ENCODE results near the gene HACL1.

Gene HACL1

GRCh38 chr3:15514663-15515340 is 86.6 kb downstream of the HACL1 start:
- H3K4me1 ChIP-seq (ENCODE audit: control insufficient read depth in 2 of 2, insufficient read depth in 2 of 2, low read length in 2 of 2), result no peaks in the 10 kb centered on the region
- H3K9ac ChIP-seq (ENCODE audit: low read depth in 1 of 2, low read length in 2 of 2), result no peak overlapping the region
- no peak overlapping the region for H3K27ac ChIP-seq (ENCODE audit: low read depth in 2 of 2, low read length in 2 of 2)
- H3K27me3 ChIP-seq (ENCODE audit: control insufficient read depth in 2 of 2, insufficient read depth in 2 of 2, low read length in 2 of 2), result no peaks in the 10 kb centered on the region
- H3K4me3 ChIP-seq (ENCODE audit: low read length in 2 of 2), result no peak overlapping the region
- H3K9me3 ChIP-seq (ENCODE audit: control insufficient read depth in 2 of 2, low read length in 2 of 2), result no peaks in the 10 kb centered on the region
- no peaks in the 10 kb centered on the region for H3K36me3 ChIP-seq (ENCODE audit: control insufficient read depth in 2 of 2, insufficient read depth in 2 of 2, low read length in 2 of 2)

GRCh38 chr3:15513810-15514662 is 87.3 kb downstream of the HACL1 start:
- no peaks in the 10 kb centered on the region for H3K4me1 ChIP-seq (ENCODE audit: control insufficient read depth in 2 of 2, insufficient read depth in 2 of 2, low read length in 2 of 2)
- no peak overlapping the region for H3K27ac ChIP-seq (ENCODE audit: low read depth in 2 of 2, low read length in 2 of 2)
- no peaks in the 10 kb centered on the region for H3K27me3 ChIP-seq (ENCODE audit: control insufficient read depth in 2 of 2, insufficient read depth in 2 of 2, low read length in 2 of 2)
- H3K4me3 ChIP-seq (ENCODE audit: low read length in 2 of 2), result no peak overlapping the region
- H3K36me3 ChIP-seq (ENCODE audit: control insufficient read depth in 2 of 2, insufficient read depth in 2 of 2, low read length in 2 of 2), result no peaks in the 10 kb centered on the region
- H3K9me3 ChIP-seq (ENCODE audit: control insufficient read depth in 2 of 2, low read length in 2 of 2), result no peaks in the 10 kb centered on the region
- no peak overlapping the region for H3K9ac ChIP-seq (ENCODE audit: low read depth in 1 of 2, low read length in 2 of 2)

- Histone ChIP-seq H3K4me1 (ENCODE audit: control insufficient read depth in 2 of 2, insufficient read depth in 2 of 2, low read length in 2 of 2) (no peaks in the 10 kb centered on the region), H3K9me3 (ENCODE audit: control insufficient read depth in 2 of 2, low read length in 2 of 2) (no peaks in the 10 kb centered on the region), H3K4me3 (ENCODE audit: low read length in 2 of 2) (no peak overlapping the region), H3K27me3 (ENCODE audit: control insufficient read depth in 2 of 2, insufficient read depth in 2 of 2, low read length in 2 of 2) (no peaks in the 10 kb centered on the region), H3K27ac (ENCODE audit: low read depth in 2 of 2, low read length in 2 of 2) (no peak overlapping the region), H3K9ac (ENCODE audit: low read depth in 1 of 2, low read length in 2 of 2) (no peak overlapping the region), H3K36me3 (ENCODE audit: control insufficient read depth in 2 of 2, insufficient read depth in 2 of 2, low read length in 2 of 2) (no peaks in the 10 kb centered on the region)
Measured at GRCh38 chr3:15513116-15513515, 88.3 kb downstream of the HACL1 start.

GRCh38 chr3:15512166-15512565 is 89.2 kb downstream of the HACL1 start:
- no peaks in the 10 kb centered on the region for H3K4me1 ChIP-seq (ENCODE audit: control insufficient read depth in 2 of 2, insufficient read depth in 2 of 2, low read length in 2 of 2)
- H3K9ac ChIP-seq (ENCODE audit: low read depth in 1 of 2, low read length in 2 of 2), result no peak overlapping the region

GRCh38 chr3:15511156-15511555 is 90.2 kb downstream of the HACL1 start:
- H3K36me3 ChIP-seq (ENCODE audit: control insufficient read depth in 2 of 2, insufficient read depth in 2 of 2, low read length in 2 of 2), result no peaks in the 10 kb centered on the region
- H3K4me1 ChIP-seq (ENCODE audit: control insufficient read depth in 2 of 2, insufficient read depth in 2 of 2, low read length in 2 of 2), result no peaks in the 10 kb centered on the region
- no peaks in the 10 kb centered on the region for H3K27me3 ChIP-seq (ENCODE audit: control insufficient read depth in 2 of 2, insufficient read depth in 2 of 2, low read length in 2 of 2)
- H3K4me3 ChIP-seq (ENCODE audit: low read length in 2 of 2), result no peak overlapping the region
- H3K9me3 ChIP-seq (ENCODE audit: control insufficient read depth in 2 of 2, low read length in 2 of 2), result no peaks in the 10 kb centered on the region
- H3K27ac ChIP-seq (ENCODE audit: low read depth in 2 of 2, low read length in 2 of 2), result no peak overlapping the region
- H3K9ac ChIP-seq (ENCODE audit: low read depth in 1 of 2, low read length in 2 of 2), result no peak overlapping the region

More at GRCh38 chr3:15512166-15512565, 89.2 kb downstream of the HACL1 start:
- no peaks in the 10 kb centered on the region for H3K9me3 ChIP-seq (ENCODE audit: control insufficient read depth in 2 of 2, low read length in 2 of 2)
- no peaks in the 10 kb centered on the region for H3K27me3 ChIP-seq (ENCODE audit: control insufficient read depth in 2 of 2, insufficient read depth in 2 of 2, low read length in 2 of 2)
- no peak overlapping the region for H3K4me3 ChIP-seq (ENCODE audit: low read length in 2 of 2)
- no peaks in the 10 kb centered on the region for H3K36me3 ChIP-seq (ENCODE audit: control insufficient read depth in 2 of 2, insufficient read depth in 2 of 2, low read length in 2 of 2)
- no peak overlapping the region for H3K27ac ChIP-seq (ENCODE audit: low read depth in 2 of 2, low read length in 2 of 2)

Data from mucosa of rectum (tissue), 2 donors.